Liver (tissue), 9 donors: ENCODE measurements around the gene LTBP4. TPM values are rescaled to one million over a fixed set of nuclear protein-coding genes. Genes with fewer than 3 reads are reported as not detected.

Experiments
- DNase-seq: peaks from one replicate; pipeline ENCODE4 v3.0.0-alpha.2; 2017; ENCODE audit warnings: low spot score
- H3K27ac ChIP-seq, 2 donors: one replicate each; pipeline ENCODE4 v1.7.0; 2013; ENCODE audit warnings: inconsistent platforms in 2 of 2, low read length in 2 of 2, control low read depth in 1 of 2, low read depth in 1 of 2, mild to moderate bottlenecking in 1 of 2
- H3K27me3 ChIP-seq, 4 donors: one replicate each; pipeline versions ENCODE4 v1.6.1 to v1.7.0; 2013; ENCODE audit warnings: low read length in 3 of 4, inconsistent platforms in 1 of 4, mild to moderate bottlenecking in 1 of 4, moderate library complexity in 1 of 4; ENCODE audit not compliant: control insufficient read depth in 4 of 4, insufficient read depth in 4 of 4
- H3K36me3 ChIP-seq, 4 donors: one replicate each; pipeline versions ENCODE4 v1.6.1 to v1.7.0; 2013; ENCODE audit warnings: low read length in 3 of 4, mild to moderate bottlenecking in 3 of 4, low read depth in 1 of 4, moderate library complexity in 1 of 4; ENCODE audit not compliant: control insufficient read depth in 4 of 4, insufficient read depth in 3 of 4
- H3K4me1 ChIP-seq, 4 donors: one replicate each; pipeline versions ENCODE4 v1.6.1 to v1.7.0; 2013; ENCODE audit warnings: low read length in 3 of 4, mild to moderate bottlenecking in 3 of 4, moderate library complexity in 1 of 4; ENCODE audit not compliant: control insufficient read depth in 4 of 4, insufficient read depth in 4 of 4
- H3K4me3 ChIP-seq, 3 donors: one replicate each; pipeline versions ENCODE4 v1.6.1 to v1.7.0; 2013; ENCODE audit warnings: low read length in 3 of 3, control low read depth in 1 of 3, low read depth in 1 of 3, mild to moderate bottlenecking in 1 of 3
- H3K9ac ChIP-seq, 2 donors: one replicate each; pipeline ENCODE4 v1.7.0; 2013; ENCODE audit warnings: low read length in 2 of 2, mild to moderate bottlenecking in 2 of 2, moderate library complexity in 2 of 2, control low read depth in 1 of 2, low read depth in 1 of 2
- H3K9me3 ChIP-seq, 4 donors: one replicate each; pipeline versions ENCODE4 v1.6.1 to v1.7.0; 2013; ENCODE audit warnings: low read length in 3 of 4; ENCODE audit not compliant: control insufficient read depth in 4 of 4
- CTCF ChIP-seq: fragments of 150-350 bp; IDR thresholded peaks from 2 replicates; pipeline ENCODE4 v1.5.1; 2017; ENCODE audit warnings: improper control_type of control experiment, low read depth, low read length; ENCODE audit not compliant: missing input control
- FOXA1 ChIP-seq: IDR thresholded peaks from 2 replicates; pipeline ENCODE4 v1.6.1; 2016; ENCODE audit warnings: antibody characterized with exemption
- HNF4A ChIP-seq, 2 donors: conservative IDR thresholded peaks; 2 replicates each; pipeline ENCODE4 v1.6.1; 2016; ENCODE audit warnings: antibody characterized with exemption in 2 of 2, mild to moderate bottlenecking in 2 of 2
- HNF4G ChIP-seq: IDR thresholded peaks from 2 replicates; pipeline ENCODE4 v1.6.1; 2016; ENCODE audit warnings: antibody characterized with exemption
- JUND ChIP-seq, 2 donors: IDR thresholded peaks; 2 replicates each; pipeline ENCODE4 v1.6.1; 2016; ENCODE audit warnings: antibody characterized with exemption in 2 of 2
- RAD21 ChIP-seq, 2 donors: IDR thresholded peaks; 2 replicates each; pipeline ENCODE4 v1.6.1; 2016; ENCODE audit warnings: antibody characterized with exemption in 2 of 2, mild to moderate bottlenecking in 2 of 2
- REST ChIP-seq: IDR thresholded peaks from 2 replicates; pipeline ENCODE4 v1.6.1; 2016; ENCODE audit warnings: antibody characterized with exemption, mild to moderate bottlenecking
- RXRA ChIP-seq, 2 donors: IDR thresholded peaks; 2 replicates each; pipeline ENCODE4 v1.6.1; 2017 to 2018; ENCODE audit warnings: antibody characterized with exemption in 2 of 2, mild to moderate bottlenecking in 1 of 2
- TAF1 ChIP-seq: conservative IDR thresholded peaks from 2 replicates; pipeline ENCODE4 v1.6.1; 2016; ENCODE audit warnings: antibody characterized with exemption, mild to moderate bottlenecking
- YY1 ChIP-seq: IDR thresholded peaks from 2 replicates; pipeline ENCODE4 v1.6.1; 2016; ENCODE audit warnings: antibody characterized with exemption, mild to moderate bottlenecking
- WGBS: extraction: QIAGEN DNeasy Blood & Tissue Kit; methylation state at CpG from one replicate; pipeline ENCODE4 v1.1.7; 2013; 5-methylcytosine and 5-hydroxymethylcytosine counted together
- polyA plus RNA-seq, 2 donors: library from polyadenylated mRNA; stranded (reverse) in 1 of 2; unstranded in 1 of 2; fragments of 200-250 nt in 1 of 2; fragments of >200 nt in 1 of 2; fragmentation: Nextera tagmentation in 1 of 2; extraction: Ambion mirVana in 1 of 2; gene quantifications; one replicate each; pipeline versions ENCODE4 v1.2.1 to v1.2.3, GENCODE V29; 2013 to 2015
- total RNA-seq, 2 donors: library from RNA; depleted of rRNA; stranded (reverse); fragments of >200 nt; gene quantifications; one replicate each; pipeline ENCODE4 v1.2.3, GENCODE V29; 2014
- donor health status: healthy.
- donor health status: healthy.
- donor health status: healthy.
- donor health status: healthy.
- donor health status: healthy.

LTBP4 gene
- total and polyA plus RNA-seq, 4 donors, result 9.6 to 28.7 (median 17.8) TPM

- 98% methylated on average over 14 of the region's 14 CpGs for WGBS
- no peak for DNase-seq
- peaks cover 0 to 19% (median 10%) of the 10 kb centered on the region in 4 donors for H3K36me3 ChIP-seq
- H3K9me3 ChIP-seq, result no peaks in the 10 kb centered on the region
- H3K4me1 ChIP-seq, result no peaks in the 10 kb centered on the region
- H3K4me3 ChIP-seq, result no peak overlapping the region
- H3K9ac ChIP-seq, result no peak overlapping the region
- no peak overlapping the region for H3K27ac ChIP-seq
- H3K27me3 ChIP-seq, result no peaks in the 10 kb centered on the region
- TF ChIP-seq TAF1 (no peak), RAD21 (IDR thresholded peaks at IDR 0.05) (no peak), HNF4A (conservative IDR thresholded peaks at IDR 0.05) (no peak), FOXA1 (no peak)
These were observed 14.6 kb upstream of the LTBP4 start for GRCh38 chr19:40586611-40587010.

GRCh38 chr19:40588110-40588854 lies 12.9 kb upstream of the LTBP4 start:
- Histone ChIP-seq H3K9ac (no peak overlapping the region), H3K9me3 (no peaks in the 10 kb centered on the region), H3K27me3 (no peaks in the 10 kb centered on the region), H3K4me3 (no peak overlapping the region), H3K36me3 (peaks cover 0 to 10% (median 7%) of the 10 kb centered on the region in 4 donors), H3K27ac (no peak overlapping the region), H3K4me1 (no peaks in the 10 kb centered on the region)
- DNase-seq, result no peak
- 94% methylated on average over 19 of the region's 19 CpGs for WGBS
- TF ChIP-seq REST (no peak), JUND (IDR thresholded peaks at IDR 0.05) (no peak), CTCF (no peak), RAD21 (IDR thresholded peaks at IDR 0.05) (no peak)

- no peak overlapping the region for H3K27ac ChIP-seq
- WGBS, result 90% methylated on average over 9 of the region's 9 CpGs
- no peaks in the 10 kb centered on the region for H3K9me3 ChIP-seq
- no peaks in the 10 kb centered on the region for H3K27me3 ChIP-seq
- H3K9ac ChIP-seq, result no peak overlapping the region
- peaks cover 0 to 8% (median 6%) of the 10 kb centered on the region in 4 donors for H3K36me3 ChIP-seq
- H3K4me1 ChIP-seq, result no peaks in the 10 kb centered on the region
- DNase-seq, result no peak
- no peak overlapping the region for H3K4me3 ChIP-seq
- TF ChIP-seq RXRA (IDR thresholded peaks at IDR 0.05), result no peak
- no peak for TF ChIP-seq TAF1
- TF ChIP-seq FOXA1, result no peak
- no peak for TF ChIP-seq YY1
- TF ChIP-seq HNF4G, result no peak
- TF ChIP-seq REST, result no peak
- no peak for TF ChIP-seq CTCF
These were observed 12.1 kb upstream of the LTBP4 start for GRCh38 chr19:40588926-40589569.
